Neural cell (in vitro differentiated cells): Measurements from ENCODE around the gene COL27A1. TPM values are rescaled to one million over a fixed set of nuclear protein-coding genes. Genes with fewer than 3 reads are reported as not detected.

Experiments used
- H2AFZ ChIP-seq: fragments of 200-600, 300-800 bp; sonication (generic), shearing (Covaris generic); 2 replicates; pipeline ENCODE4 v1.6.0; 2014; ENCODE audit warnings: low read depth, mild to moderate bottlenecking, antibody characterized with exemption, low read length, moderate library complexity
- H3F3A ChIP-seq: fragments of 200-600 bp; shearing (Covaris generic); 2 replicates; pipeline ENCODE4 v1.6.1; 2016; ENCODE audit warnings: mild to moderate bottlenecking, moderate library complexity, mixed read lengths, antibody characterized with exemption, low read length; ENCODE audit not compliant: insufficient read depth, poor library complexity, severe bottlenecking
- H3K27ac ChIP-seq: fragments of 200-600, 300-800 bp; sonication (generic), shearing (Covaris generic); 2 replicates; pipeline ENCODE4 v1.5.1; 2014; ENCODE audit warnings: mild to moderate bottlenecking, low read length, moderate library complexity
- H3K27me3 ChIP-seq: fragments of 300-800, 200-600 bp; sonication (generic), shearing (Covaris generic); 2 replicates; pipeline ENCODE4 v1.6.0; 2014; ENCODE audit warnings: mild to moderate bottlenecking, low read depth, low read length, moderate library complexity; ENCODE audit not compliant: insufficient read depth
- H3K36me3 ChIP-seq: fragments of 300-800, 200-600 bp; sonication (generic), shearing (Covaris generic); 2 replicates; pipeline ENCODE4 v1.5.1; 2014; ENCODE audit warnings: mild to moderate bottlenecking, antibody characterized with exemption, low read length, moderate library complexity; ENCODE audit not compliant: insufficient read depth
- H3K4me2 ChIP-seq: fragments of 300-800, 200-600 bp; sonication (generic), shearing (Covaris generic); 2 replicates; pipeline ENCODE4 v1.6.0; 2014; ENCODE audit warnings: mild to moderate bottlenecking, low read length
- H3K4me3 ChIP-seq: fragments of 300-800, 200-600 bp; sonication (generic), shearing (Covaris generic); 2 replicates; pipeline ENCODE4 v1.5.1; 2014; ENCODE audit warnings: mild to moderate bottlenecking, low read length, moderate library complexity
- H3K79me2 ChIP-seq: fragments of 200-600 bp; shearing (Covaris generic); replicated peaks from 2 replicates; pipeline ENCODE4 v1.6.0; 2014; ENCODE audit warnings: mild to moderate bottlenecking, low read length, moderate library complexity; ENCODE audit not compliant: insufficient read depth
- H3K9ac ChIP-seq: fragments of 300-800, 200-600 bp; sonication (generic), shearing (Covaris generic); 2 replicates; pipeline ENCODE4 v1.6.1; 2016; ENCODE audit warnings: mild to moderate bottlenecking, low read length, mixed read lengths
- H3K9me2 ChIP-seq: fragments of 200-600 bp; shearing (Covaris generic); 2 replicates; pipeline ENCODE4 v1.6.1; 2016; ENCODE audit warnings: mild to moderate bottlenecking, low read length, mixed read lengths; ENCODE audit not compliant: insufficient read depth
- H3K9me3 ChIP-seq: fragments of 200-600, 300-800 bp; sonication (generic), shearing (Covaris generic); 2 replicates; pipeline ENCODE4 v1.6.1; 2016; ENCODE audit warnings: mild to moderate bottlenecking, mixed run types, low read length, moderate library complexity, mixed read lengths
- H4K20me1 ChIP-seq: fragments of 200-600 bp; shearing (Covaris generic); 2 replicates; pipeline ENCODE4 v1.6.1; 2016; ENCODE audit warnings: mild to moderate bottlenecking, mixed run types; ENCODE audit not compliant: insufficient read depth
- CTCF ChIP-seq: fragments of 450-650 bp; IDR thresholded peaks from 2 replicates; pipeline ENCODE4 v1.5.1; 2014; ENCODE audit warnings: antibody characterized with exemption, mild to moderate bottlenecking, moderate library complexity; ENCODE audit not compliant: poor library complexity, severe bottlenecking
- EP300 ChIP-seq: fragments of 450-650 bp; conservative IDR thresholded peaks from 2 replicates; pipeline ENCODE4 v1.6.1; 2014; ENCODE audit warnings: antibody characterized with exemption, mild to moderate bottlenecking, moderate library complexity; ENCODE audit not compliant: poor library complexity, severe bottlenecking
- EZH2 ChIP-seq: fragments of 200-600, 300-800 bp; shearing (Covaris generic), sonication (generic); IDR thresholded peaks from 2 replicates; pipeline ENCODE4 v1.6.1; 2014; ENCODE audit warnings: antibody characterized with exemption, low read length, borderline replicate concordance, mild to moderate bottlenecking; ENCODE audit not compliant: insufficient read depth, poor library complexity, severe bottlenecking
- MXI1 ChIP-seq: fragments of 450-650 bp; conservative IDR thresholded peaks from 2 replicates; pipeline ENCODE4 v1.6.1; 2014; ENCODE audit warnings: antibody characterized with exemption, mild to moderate bottlenecking; ENCODE audit not compliant: poor library complexity, severe bottlenecking
- POLR2AphosphoS5 ChIP-seq: IDR thresholded peaks from 2 replicates; pipeline ENCODE4 v1.6.1; 2012
- RAD21 ChIP-seq: fragments of 450-650 bp; conservative IDR thresholded peaks from 2 replicates; pipeline ENCODE4 v1.6.1; 2014; ENCODE audit warnings: antibody characterized with exemption, mild to moderate bottlenecking, moderate library complexity
- SMC3 ChIP-seq: fragments of 450-650 bp; conservative IDR thresholded peaks from 2 replicates; pipeline ENCODE4 v1.6.1; 2014; ENCODE audit warnings: antibody characterized with exemption, mild to moderate bottlenecking, moderate library complexity; ENCODE audit not compliant: poor library complexity
- TAF1 ChIP-seq: IDR thresholded peaks from 2 replicates; pipeline ENCODE4 v1.6.1; 2012; ENCODE audit warnings: low read depth
- polyA plus RNA-seq: library from polyadenylated mRNA; depleted of rRNA; stranded (reverse); fragments of >200 nt; gene quantifications from 2 replicates; pipeline ENCODE4 v1.2.3, GENCODE V29; 2014
- TF ChIP-seq, protein P1 (sequence below): IDR thresholded peaks from 2 replicates; pipeline ENCODE4 v1.6.1; 2012; ENCODE audit warnings: borderline replicate concordance

The COL27A1 gene
- polyA plus RNA-seq, 1 donor from 2014 or later = 0.25 TPM

GRCh38 chr9:114207034-114207810, 51.9 kb downstream of the COL27A1 start:
- H3K9me3 ChIP-seq = no peaks in the 10 kb centered on the region
- no peaks in the 10 kb centered on the region for H3F3A ChIP-seq
- no peak overlapping the region for H3K27ac ChIP-seq
- H3K4me2 ChIP-seq = no peak overlapping the region
- H2AFZ ChIP-seq = no peak overlapping the region
- no peaks in the 10 kb centered on the region for H3K36me3 ChIP-seq
- H4K20me1 ChIP-seq = no peaks in the 10 kb centered on the region
- H3K4me3 ChIP-seq = no peak overlapping the region
- H3K27me3 ChIP-seq = no peaks in the 10 kb centered on the region
- H3K9ac ChIP-seq = no peak overlapping the region
- H3K79me2 ChIP-seq = no peaks in the 10 kb centered on the region
- no peaks in the 10 kb centered on the region for H3K9me2 ChIP-seq
- TF ChIP-seq RAD21 = no peak
- no peak for TF ChIP-seq SMC3
- TF ChIP-seq POLR2AphosphoS5 = no peak
- no peak for TF ChIP-seq EP300
- TF ChIP-seq, protein P1, sequence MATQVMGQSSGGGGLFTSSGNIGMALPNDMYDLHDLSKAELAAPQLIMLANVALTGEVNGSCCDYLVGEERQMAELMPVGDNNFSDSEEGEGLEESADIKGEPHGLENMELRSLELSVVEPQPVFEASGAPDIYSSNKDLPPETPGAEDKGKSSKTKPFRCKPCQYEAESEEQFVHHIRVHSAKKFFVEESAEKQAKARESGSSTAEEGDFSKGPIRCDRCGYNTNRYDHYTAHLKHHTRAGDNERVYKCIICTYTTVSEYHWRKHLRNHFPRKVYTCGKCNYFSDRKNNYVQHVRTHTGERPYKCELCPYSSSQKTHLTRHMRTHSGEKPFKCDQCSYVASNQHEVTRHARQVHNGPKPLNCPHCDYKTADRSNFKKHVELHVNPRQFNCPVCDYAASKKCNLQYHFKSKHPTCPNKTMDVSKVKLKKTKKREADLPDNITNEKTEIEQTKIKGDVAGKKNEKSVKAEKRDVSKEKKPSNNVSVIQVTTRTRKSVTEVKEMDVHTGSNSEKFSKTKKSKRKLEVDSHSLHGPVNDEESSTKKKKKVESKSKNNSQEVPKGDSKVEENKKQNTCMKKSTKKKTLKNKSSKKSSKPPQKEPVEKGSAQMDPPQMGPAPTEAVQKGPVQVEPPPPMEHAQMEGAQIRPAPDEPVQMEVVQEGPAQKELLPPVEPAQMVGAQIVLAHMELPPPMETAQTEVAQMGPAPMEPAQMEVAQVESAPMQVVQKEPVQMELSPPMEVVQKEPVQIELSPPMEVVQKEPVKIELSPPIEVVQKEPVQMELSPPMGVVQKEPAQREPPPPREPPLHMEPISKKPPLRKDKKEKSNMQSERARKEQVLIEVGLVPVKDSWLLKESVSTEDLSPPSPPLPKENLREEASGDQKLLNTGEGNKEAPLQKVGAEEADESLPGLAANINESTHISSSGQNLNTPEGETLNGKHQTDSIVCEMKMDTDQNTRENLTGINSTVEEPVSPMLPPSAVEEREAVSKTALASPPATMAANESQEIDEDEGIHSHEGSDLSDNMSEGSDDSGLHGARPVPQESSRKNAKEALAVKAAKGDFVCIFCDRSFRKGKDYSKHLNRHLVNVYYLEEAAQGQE = no peak
- TF ChIP-seq MXI1 = no peak
- no peak for TF ChIP-seq CTCF
- TF ChIP-seq TAF1 = no peak
- no peak for TF ChIP-seq EZH2

DNA sequence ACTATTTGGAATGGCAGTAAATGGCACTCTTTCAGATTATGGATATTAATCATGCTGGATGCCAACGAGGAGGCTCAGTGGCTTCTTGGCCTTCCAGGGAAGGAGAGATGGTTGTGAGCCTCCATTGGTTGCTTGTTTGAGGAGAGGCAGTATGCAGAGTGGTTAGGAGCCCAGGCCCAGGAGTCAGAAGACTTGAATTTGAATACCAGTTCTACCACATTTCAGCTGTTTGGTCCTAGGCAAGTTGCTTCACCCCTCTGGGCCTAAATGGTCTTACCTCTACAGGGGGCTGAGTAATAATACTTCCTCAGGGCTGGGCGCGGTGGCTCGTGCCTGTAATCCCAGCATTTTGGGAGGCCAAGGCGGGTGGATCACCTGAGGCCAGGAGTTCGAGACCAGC, 52.5 kb downstream of the COL27A1 start:
- Histone ChIP-seq H3K9ac (no peak overlapping the region), H3K27ac (no peak overlapping the region), H4K20me1 (no peaks in the 10 kb centered on the region), H3F3A (no peaks in the 10 kb centered on the region), H3K9me2 (no peaks in the 10 kb centered on the region), H3K79me2 (no peaks in the 10 kb centered on the region), H2AFZ (no peak overlapping the region), H3K36me3 (no peaks in the 10 kb centered on the region), H3K4me2 (no peak overlapping the region), H3K9me3 (no peaks in the 10 kb centered on the region), H3K4me3 (no peak overlapping the region), H3K27me3 (no peaks in the 10 kb centered on the region)
- TF ChIP-seq CTCF = no peak
- no peak for TF ChIP-seq RAD21
- no peak for TF ChIP-seq MXI1
- no peak for TF ChIP-seq TAF1
- TF ChIP-seq POLR2AphosphoS5 = no peak
- TF ChIP-seq EZH2 = no peak
- TF ChIP-seq SMC3 = no peak
- TF ChIP-seq, protein P1 = no peak
- TF ChIP-seq EP300 = no peak
